DMS 273 treated with DMSO at 0.1 percent for 48 hours (cell line): ENCODE measurements around the gene LRIG1.
A peak's percentile ranks its signal among the peaks of the same experiment; 100 is the strongest.

ENCODE experiments used
- DNase-seq: peaks from one replicate; lab custom pipeline; 2025; lab: John Stamatoyannopoulos, UW

The LRIG1 gene

DNA sequence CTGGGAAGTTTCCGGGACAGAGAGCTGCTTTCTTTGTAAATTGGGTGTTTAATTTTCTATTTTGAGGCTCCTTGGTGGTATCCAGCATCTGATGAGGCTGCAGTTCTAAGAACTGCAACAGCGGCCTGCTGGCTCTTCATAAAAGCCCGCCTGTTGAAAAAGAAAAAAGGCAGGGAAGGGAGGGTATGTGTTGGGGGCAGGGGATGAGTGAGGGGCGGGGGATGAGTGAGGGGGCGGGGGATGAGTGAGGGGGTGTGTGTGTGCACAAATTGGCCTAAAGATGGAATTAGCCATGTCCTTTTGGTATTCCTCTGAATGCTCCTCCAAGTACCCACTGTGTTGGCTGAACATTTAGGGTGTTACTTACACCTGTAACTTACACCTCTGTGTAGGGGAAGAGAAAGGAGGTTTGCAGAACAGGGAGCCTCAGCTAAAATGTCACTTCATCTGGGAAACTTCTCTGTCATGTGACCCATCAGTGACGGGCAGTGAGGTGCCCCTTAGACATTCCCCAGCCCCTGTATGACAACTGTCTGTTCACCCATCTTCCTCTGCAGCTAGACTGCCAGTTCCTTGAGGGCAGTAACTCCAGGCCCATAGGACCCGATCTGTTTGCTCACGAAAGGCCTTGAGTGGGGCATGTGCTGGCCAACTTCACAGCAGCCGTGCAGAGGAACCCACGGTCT is 57.6 kb downstream of the LRIG1 start:
- DNase-seq: no peak

DNA sequence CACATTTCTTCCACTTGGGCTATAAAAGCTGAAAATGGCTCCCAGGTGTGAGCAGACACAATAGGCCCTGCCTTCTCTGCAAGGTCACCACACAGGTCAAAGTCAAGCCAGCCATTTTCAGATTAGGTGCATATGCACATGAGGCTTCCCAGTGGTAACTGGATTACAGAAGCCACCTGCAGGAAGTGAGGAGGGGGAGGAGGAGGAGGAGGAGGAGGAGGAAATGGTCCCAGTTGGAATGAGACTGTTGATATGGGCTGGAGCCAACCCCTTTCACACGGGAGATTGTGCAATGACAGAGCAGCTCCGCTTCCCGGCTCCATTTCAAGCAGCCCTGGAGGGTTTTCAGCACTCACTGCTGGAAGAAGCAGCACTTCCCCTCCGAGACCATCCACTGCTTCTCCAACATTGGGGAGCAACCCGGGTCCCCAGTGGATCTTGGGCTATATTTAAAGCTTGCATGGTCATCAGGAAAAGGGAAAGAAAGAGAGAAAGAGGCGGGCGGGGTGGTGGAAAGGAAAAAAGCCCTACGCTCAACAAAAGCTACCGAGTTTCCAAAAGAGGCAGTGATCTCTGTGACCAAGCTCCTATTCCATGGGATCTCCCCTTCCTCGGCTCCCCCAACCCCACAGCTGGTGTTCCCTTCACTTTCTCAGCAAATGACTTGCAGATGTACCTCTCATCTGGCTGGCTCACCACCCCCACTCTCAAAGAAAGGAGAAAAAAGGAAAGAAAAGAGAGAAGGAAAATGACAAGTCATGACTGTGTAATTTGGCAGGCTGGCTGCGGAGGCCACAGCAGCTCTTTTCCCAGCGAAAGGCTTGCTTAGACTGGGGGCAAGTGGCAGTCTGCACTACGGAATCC is 58.3 kb downstream of the LRIG1 start:
- no peak for DNase-seq

GRCh38 chr3:66441692-66442091 is 59.1 kb downstream of the LRIG1 start:
- no peak for DNase-seq

DNA sequence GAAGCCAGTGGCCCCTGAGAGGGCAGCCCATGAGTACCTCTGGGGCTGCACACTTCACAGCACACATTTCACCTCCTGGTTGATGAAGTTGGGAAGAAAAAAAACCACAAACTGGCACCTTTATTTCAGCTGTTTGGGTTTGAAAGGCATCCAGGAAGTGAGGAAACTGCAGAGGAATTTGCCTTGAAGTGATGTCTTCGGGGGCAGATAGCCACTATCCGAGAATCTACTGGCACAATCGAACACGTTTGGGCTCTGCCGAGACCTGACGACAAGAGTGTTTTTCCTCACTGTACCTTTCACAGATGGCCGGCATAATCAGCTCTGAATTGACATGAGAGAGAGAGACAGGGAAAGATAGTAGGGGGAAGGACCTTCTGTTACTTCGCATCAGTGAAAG is 59.7 kb downstream of the LRIG1 start:
- DNase-seq: peak; percentile 38

DNA sequence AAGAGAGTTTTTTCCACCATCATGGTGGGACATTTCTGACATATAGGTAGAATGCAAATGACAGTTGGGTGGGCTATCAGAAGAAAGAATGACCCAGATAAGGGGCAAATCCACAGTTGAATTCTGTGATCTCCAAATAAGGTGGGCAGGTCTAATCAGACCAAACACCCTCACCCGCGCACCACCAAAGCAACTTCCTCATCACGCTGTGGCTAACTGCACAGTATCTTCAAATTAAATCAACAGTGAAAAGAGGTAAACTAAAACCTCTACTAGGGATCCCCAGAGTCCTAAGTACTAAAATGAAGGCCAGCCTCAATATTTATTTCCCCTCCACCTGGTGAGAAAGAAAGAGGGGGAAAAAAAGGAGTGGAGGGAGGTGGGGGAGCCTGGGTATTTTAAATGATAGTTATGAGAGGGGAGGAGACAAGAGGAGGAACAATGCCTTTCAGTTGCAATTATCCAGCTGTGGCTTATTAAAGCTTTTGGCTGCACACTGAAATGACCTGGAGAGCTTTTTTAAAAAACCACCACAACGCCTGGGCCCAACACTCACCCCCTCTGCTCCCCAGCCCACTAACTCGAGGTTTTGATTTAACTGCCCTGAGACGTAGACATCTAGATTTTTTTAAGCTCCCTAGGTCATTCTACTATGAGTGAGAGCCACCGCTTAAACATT is 61.0 kb downstream of the LRIG1 start:
- no peak for DNase-seq

DNA sequence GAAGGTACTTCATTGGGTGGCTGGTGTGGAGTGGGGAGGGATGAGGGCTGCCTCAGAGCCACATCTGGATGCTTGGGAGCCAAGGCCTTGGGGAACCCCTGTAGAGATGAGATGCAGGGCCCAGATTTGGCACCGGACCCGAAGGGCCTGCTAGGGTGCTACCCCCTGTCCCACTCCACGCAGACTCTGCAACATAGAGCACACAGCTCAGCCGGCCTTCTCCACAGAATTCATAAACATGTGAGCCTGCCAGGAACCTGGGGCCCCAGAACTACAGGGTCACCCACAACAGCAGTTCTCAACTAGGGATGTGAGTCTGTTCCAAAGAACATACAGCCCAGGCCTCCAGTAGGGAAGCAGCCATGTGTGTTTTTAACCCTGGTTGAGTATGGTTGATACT is 62.8 kb downstream of the LRIG1 start:
- DNase-seq: no peak

DNA sequence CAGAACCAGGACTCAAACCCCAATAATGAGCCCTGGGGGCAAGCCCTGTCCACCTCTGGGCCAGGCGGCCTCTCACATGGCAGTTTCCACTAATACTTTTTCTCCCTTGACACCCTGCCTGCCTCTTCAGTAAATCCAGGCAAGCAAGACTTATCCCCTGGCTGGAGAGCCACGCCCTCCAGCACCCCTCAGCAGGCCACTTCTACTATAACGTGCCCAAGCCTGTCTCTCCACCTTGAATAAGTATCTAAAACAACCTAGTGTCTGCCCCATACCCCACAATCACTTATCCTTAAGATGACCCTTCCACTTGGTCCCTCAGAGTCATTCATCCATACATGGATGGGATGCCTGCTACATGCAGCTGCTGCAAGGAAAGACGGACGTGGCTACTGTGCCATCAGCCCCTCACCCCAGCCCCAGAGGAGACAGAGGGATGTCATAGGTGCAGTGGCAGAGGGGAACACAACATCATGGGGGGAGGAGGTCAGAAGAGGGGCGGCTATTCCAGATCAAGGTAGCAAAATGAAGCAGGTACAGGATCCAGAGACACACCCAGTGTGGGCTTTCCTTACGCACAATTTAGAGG is 63.4 kb downstream of the LRIG1 start:
- no peak for DNase-seq

GRCh38 chr3:66435989-66436388 is 64.8 kb downstream of the LRIG1 start:
- DNase-seq: no peak

- DNase-seq: no peak
Measured at GRCh38 chr3:66434726-66435125, 66.1 kb downstream of the LRIG1 start.

- no peak for DNase-seq
Measured at GRCh38 chr3:66433522-66433782, 67.4 kb downstream of the LRIG1 start.

DNA sequence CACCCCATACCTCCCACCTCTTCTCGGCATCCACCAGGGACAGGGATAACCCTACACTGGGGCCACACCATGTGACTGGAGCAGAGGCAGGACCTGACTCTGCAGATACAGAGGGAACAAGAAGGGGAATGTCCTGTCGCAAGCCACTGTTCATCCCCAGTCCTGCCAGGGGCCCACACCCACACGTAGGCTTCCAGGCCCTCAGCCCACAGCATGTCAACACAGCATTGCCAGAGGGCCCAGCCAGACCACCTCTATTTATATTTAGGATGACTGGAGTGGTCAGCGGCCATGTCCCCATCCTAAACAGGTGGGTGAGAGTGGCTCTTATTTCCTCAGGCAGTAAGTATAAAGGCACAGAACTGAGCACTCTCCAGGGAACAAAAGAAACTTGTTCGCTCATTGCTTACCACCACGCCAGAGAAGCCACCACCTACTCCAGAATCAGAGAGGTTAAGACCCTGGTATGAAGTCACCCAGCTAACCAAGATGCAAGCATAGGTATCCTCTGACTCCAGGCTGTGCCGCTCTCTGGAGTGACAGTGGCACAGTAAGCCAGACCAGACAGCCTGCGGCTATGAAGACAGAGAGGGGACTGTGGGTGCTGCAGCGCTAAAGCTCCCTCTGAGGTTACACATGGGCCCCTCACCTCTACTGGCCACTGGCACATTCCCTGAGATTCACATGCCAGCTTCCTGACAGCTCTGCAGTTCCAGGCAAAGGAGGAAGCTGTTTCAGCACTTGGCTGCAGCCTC is 67.9 kb downstream of the LRIG1 start:
- no peak for DNase-seq

DNA sequence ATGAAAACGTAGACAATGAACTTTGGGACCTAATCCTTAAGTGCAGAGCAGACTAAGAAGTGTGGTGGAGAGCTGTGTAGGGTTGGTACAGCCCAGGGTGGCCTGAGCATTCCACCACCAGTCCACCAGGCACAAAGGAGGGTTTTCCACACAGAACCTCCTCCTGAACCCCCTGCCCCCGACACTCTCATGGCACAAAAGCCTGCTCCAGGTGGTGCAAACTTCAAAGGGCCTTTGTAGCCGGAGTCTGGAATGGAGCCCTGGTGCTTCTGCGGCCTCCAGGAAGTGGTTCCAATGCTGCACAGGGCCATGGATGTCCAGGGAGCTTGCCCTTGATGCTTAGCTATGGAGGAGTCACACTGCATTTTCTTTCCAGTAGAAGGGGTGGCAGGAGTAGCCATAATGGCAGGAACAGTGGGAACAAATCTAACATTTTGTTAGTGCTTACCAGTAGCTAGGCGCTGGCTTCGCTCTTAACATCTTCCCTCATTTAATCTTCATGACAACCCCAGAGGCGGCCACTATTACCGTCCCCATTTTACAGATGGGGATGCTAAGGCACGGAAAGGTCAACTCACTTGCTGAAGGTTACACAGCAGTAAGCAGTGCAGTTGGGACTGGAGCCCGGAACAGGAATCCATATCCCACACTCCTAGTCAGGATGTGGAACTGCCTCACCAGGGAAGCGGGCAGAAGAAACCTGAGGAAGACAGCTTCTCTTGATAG is 68.6 kb downstream of the LRIG1 start:
- no peak for DNase-seq

DNA sequence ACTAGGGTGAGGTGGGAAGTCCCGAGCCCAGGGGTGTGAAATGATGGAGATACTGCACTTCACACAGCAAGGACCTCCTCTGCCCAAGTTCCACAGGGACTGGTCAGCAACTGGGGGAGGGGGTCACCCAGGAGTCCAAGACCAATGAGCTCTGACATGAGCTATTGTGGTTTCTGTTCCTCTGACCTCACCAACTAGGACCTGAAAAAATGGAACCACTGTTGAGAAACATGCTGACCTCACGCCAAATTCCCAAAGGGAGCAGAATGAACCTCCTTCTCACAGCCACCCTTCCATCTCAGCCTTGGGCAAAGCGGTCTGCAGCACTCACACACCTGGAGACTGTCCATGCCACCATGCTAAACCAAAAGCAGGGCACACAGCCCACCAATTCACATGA is 69.3 kb downstream of the LRIG1 start:
- no peak for DNase-seq

GRCh38 chr3:66430876-66431275 is 69.9 kb downstream of the LRIG1 start:
- no peak for DNase-seq

DNA sequence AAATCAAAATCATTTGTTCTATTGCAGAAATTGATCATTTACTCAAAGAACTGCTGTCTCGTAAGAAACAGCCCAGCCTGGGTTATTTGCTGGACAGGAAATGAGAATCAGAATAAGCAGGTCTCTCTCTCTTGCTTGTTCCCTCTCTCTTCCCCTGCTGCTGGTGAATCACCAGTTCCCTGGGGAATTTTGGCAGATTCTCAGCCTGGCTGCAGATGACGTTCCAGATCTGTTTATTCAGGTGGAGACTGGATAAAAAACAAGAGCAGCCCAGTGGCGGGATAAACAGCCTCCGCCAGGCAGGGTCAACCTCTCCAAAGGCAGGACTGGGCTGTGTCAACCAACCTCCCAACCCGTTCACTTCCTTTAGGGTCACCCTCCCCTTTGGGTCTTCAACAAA is 72.1 kb downstream of the LRIG1 start:
- DNase-seq: peak; percentile 46

GRCh38 chr3:66427951-66428474 is 72.8 kb downstream of the LRIG1 start:
- no peak for DNase-seq

GRCh38 chr3:66427352-66427751 is 73.5 kb downstream of the LRIG1 start:
- no peak for DNase-seq

GRCh38 chr3:66426135-66426534 is 74.7 kb downstream of the LRIG1 start:
- no peak for DNase-seq

- DNase-seq: peak; percentile 33
Measured at GRCh38 chr3:66425576-66426114, 75.2 kb downstream of the LRIG1 start.

DNA sequence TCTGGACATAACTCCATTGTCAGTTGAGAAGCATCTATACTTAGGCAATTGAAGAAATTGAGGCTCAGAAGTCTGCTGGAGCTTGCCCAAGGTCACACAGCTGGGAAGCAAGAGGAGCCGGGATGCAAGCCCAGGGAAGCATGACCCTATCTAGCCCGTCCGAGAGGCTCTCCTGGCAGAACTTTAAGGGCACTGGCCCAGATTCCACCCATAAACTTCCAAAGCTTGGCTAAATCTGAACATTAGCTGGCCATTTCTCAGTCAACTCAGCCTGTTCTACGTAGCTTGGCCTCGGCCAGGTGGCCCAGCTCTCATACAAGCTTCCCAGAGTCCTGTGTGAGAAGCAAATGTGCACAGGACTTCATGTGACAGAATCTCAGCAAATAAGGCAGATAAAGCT is 75.8 kb downstream of the LRIG1 start:
- DNase-seq: no peak

DNA sequence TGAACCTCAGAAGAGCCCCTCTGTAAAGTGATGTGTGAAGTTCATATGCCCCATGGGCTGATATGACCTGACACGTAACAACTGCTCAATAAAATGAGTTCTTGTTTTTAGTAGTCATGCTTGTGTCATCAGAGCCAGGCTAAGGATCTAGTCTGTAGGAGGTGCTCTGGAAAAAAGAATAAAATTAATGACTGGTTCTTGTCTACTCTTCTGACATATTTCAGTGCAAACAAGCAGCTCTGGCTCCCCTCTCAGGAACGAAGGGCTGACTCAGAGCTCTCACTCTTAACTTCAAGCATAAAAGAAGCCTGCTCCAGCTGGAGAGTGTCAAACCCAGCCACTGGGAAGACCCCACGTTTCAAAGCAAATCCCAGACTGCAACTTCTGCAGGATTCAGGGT is 77.0 kb downstream of the LRIG1 start:
- DNase-seq: no peak
